Ishikawa (cell line): ENCODE results near the gene DMKN.

Source experiments
- CEBPB ChIP-seq: IDR thresholded peaks from 2 replicates; pipeline ENCODE4 v1.6.1; 2012
- CREB1 ChIP-seq: IDR thresholded peaks from 2 replicates; pipeline ENCODE4 v1.6.1; 2012; ENCODE audit warnings: low read depth
- EGR1 ChIP-seq: IDR thresholded peaks from 2 replicates; pipeline ENCODE4 v1.6.1; 2012
- EP300 ChIP-seq: IDR thresholded peaks from 2 replicates; pipeline ENCODE4 v1.6.1; 2012; ENCODE audit warnings: borderline replicate concordance
- FOXM1 ChIP-seq: IDR thresholded peaks from 2 replicates; pipeline ENCODE4 v1.6.1; 2012; ENCODE audit warnings: low read depth, borderline replicate concordance
- MAX ChIP-seq: IDR thresholded peaks from 2 replicates; pipeline ENCODE4 v1.6.1; 2012
- NFIC ChIP-seq: IDR thresholded peaks from 2 replicates; pipeline ENCODE4 v1.6.1; 2012
- RAD21 ChIP-seq: IDR thresholded peaks from 2 replicates; pipeline ENCODE4 v1.6.1; 2012; ENCODE audit warnings: low read depth
- TAF1 ChIP-seq: IDR thresholded peaks from 2 replicates; pipeline ENCODE4 v1.6.1; 2012; ENCODE audit warnings: low read depth, mild to moderate bottlenecking
- TCF12 ChIP-seq: IDR thresholded peaks from 2 replicates; pipeline ENCODE4 v1.6.1; 2012; ENCODE audit warnings: low read depth
- TEAD4 ChIP-seq: IDR thresholded peaks from 2 replicates; pipeline ENCODE4 v1.6.1; 2012
- YY1 ChIP-seq: IDR thresholded peaks from 2 replicates; pipeline ENCODE4 v1.6.1; 2012; ENCODE audit warnings: low read depth
- ZBTB7A ChIP-seq: IDR thresholded peaks from 2 replicates; pipeline ENCODE4 v1.6.1; 2012; ENCODE audit warnings: low read depth
- TF ChIP-seq, protein P1 (sequence below): IDR thresholded peaks from 2 replicates; pipeline ENCODE4 v1.6.1; 2012
- TF ChIP-seq, protein P2 (sequence below): IDR thresholded peaks from 2 replicates; pipeline ENCODE4 v1.6.1; 2012; ENCODE audit warnings: low read depth, mild to moderate bottlenecking

DMKN gene

GRCh38 chr19:35551091-35551810 lies 37.8 kb upstream of the DMKN start:
- TF ChIP-seq TAF1, result no peak
- TF ChIP-seq, protein P1, sequence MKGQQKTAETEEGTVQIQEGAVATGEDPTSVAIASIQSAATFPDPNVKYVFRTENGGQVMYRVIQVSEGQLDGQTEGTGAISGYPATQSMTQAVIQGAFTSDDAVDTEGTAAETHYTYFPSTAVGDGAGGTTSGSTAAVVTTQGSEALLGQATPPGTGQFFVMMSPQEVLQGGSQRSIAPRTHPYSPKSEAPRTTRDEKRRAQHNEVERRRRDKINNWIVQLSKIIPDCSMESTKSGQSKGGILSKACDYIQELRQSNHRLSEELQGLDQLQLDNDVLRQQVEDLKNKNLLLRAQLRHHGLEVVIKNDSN, result no peak
- TF ChIP-seq MAX, result no peak
- TF ChIP-seq, protein P2, sequence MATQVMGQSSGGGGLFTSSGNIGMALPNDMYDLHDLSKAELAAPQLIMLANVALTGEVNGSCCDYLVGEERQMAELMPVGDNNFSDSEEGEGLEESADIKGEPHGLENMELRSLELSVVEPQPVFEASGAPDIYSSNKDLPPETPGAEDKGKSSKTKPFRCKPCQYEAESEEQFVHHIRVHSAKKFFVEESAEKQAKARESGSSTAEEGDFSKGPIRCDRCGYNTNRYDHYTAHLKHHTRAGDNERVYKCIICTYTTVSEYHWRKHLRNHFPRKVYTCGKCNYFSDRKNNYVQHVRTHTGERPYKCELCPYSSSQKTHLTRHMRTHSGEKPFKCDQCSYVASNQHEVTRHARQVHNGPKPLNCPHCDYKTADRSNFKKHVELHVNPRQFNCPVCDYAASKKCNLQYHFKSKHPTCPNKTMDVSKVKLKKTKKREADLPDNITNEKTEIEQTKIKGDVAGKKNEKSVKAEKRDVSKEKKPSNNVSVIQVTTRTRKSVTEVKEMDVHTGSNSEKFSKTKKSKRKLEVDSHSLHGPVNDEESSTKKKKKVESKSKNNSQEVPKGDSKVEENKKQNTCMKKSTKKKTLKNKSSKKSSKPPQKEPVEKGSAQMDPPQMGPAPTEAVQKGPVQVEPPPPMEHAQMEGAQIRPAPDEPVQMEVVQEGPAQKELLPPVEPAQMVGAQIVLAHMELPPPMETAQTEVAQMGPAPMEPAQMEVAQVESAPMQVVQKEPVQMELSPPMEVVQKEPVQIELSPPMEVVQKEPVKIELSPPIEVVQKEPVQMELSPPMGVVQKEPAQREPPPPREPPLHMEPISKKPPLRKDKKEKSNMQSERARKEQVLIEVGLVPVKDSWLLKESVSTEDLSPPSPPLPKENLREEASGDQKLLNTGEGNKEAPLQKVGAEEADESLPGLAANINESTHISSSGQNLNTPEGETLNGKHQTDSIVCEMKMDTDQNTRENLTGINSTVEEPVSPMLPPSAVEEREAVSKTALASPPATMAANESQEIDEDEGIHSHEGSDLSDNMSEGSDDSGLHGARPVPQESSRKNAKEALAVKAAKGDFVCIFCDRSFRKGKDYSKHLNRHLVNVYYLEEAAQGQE, result no peak
- no peak for TF ChIP-seq FOXM1
- TF ChIP-seq EGR1, result no peak
- TF ChIP-seq NFIC, result no peak

GRCh38 chr19:35549879-35550523 lies 36.6 kb upstream of the DMKN start:
- no peak for TF ChIP-seq FOXM1
- no peak for TF ChIP-seq YY1
- TF ChIP-seq NFIC, result no peak
- TF ChIP-seq RAD21, result no peak
- TF ChIP-seq EGR1, result no peak
- no peak for TF ChIP-seq CREB1
- TF ChIP-seq TEAD4, result no peak
- no peak for TF ChIP-seq MAX
- no peak for TF ChIP-seq ZBTB7A
- TF ChIP-seq CEBPB, result no peak
- no peak for TF ChIP-seq EP300
- TF ChIP-seq, protein P2, result no peak
- TF ChIP-seq, protein P1, result no peak
- no peak for TF ChIP-seq TCF12
- TF ChIP-seq TAF1, result no peak

GRCh38 chr19:35549174-35549788 lies 35.8 kb upstream of the DMKN start:
- TF ChIP-seq ZBTB7A (no peak), FOXM1 (no peak), CREB1 (no peak), TAF1 (no peak), MAX (no peak), RAD21 (peak; percentile 76), EGR1 (no peak)
- TF ChIP-seq, protein P1, result no peak

GRCh38 chr19:35546532-35546931 lies 33.1 kb upstream of the DMKN start:
- TF ChIP-seq TCF12 (no peak), TEAD4 (no peak), ZBTB7A (no peak), CREB1 (no peak), EGR1 (no peak), RAD21 (no peak), CEBPB (no peak), FOXM1 (no peak), MAX (no peak), YY1 (no peak), TAF1 (no peak), EP300 (no peak), NFIC (no peak)
- TF ChIP-seq, protein P1, result no peak
- TF ChIP-seq, protein P2, result no peak
